Subcutaneous adipose tissue (tissue), 4 donors: ENCODE data around the gene DCLRE1B. TPM values are rescaled to one million over a fixed set of nuclear protein-coding genes. Genes with fewer than 3 reads are reported as not detected.

Source experiments
- total RNA-seq, 4 donors: library from RNA; depleted of rRNA; stranded (reverse); fragments of >200 nt; gene quantifications; one replicate each; pipeline ENCODE4 v1.1.0, GENCODE V29; 2016
- TF ChIP-seq, protein P1 (sequence below): fragments of 450-650 bp; IDR thresholded peaks from one replicate; pipeline ENCODE4 v1.5.1; 2016; ENCODE audit warnings: low read depth, mild to moderate bottlenecking, control low read depth, antibody characterized with exemption, moderate library complexity

Gene DCLRE1B
- total RNA-seq, 4 donors from 2014 or later: 4.1 to 9.0 (median 4.2) TPM

DNA sequence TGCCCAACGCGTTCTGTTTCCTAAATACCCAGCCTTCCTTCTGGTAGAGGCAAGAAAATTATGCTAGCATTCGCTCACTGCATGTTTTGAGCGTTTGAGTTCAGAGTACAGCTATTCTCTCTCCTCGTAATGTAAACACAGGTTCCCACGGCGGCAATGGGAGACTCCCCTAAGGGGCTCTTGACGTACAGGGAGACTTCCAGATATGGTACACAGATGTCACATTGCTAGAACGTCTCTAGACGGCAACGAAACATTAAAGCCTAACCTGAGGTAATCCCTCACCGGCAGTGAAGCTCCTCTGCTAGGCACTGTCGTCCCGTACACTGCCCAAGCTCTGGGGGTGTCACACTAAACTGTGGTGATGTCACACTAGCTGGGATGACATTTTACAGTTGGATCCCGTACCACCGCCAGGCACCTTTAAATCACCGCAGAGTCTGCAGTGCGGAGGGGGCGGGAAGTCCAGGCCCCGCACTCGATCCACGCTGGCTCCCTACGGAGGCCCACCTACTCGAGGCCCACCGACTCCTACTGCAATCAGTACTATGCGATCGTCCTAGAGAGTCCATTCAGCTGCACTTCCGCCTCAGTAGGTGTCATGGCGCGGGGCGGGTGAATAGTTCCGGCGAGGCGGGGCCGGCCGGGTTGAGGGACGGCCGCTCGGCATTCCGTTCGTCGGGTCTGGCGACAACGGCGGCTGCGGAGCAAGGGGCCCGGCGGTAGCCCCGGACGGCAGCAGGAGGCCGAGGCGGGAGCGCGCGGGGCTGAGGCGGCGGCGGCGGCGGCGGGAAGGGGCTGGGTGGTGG lies 24.0 kb downstream of the DCLRE1B start, which contains the start of gene HIPK1:
TSS of gene HIPK1 (plus strand) at position 384 of the 809 bp plus-strand sequence.
- TF ChIP-seq, protein P1, sequence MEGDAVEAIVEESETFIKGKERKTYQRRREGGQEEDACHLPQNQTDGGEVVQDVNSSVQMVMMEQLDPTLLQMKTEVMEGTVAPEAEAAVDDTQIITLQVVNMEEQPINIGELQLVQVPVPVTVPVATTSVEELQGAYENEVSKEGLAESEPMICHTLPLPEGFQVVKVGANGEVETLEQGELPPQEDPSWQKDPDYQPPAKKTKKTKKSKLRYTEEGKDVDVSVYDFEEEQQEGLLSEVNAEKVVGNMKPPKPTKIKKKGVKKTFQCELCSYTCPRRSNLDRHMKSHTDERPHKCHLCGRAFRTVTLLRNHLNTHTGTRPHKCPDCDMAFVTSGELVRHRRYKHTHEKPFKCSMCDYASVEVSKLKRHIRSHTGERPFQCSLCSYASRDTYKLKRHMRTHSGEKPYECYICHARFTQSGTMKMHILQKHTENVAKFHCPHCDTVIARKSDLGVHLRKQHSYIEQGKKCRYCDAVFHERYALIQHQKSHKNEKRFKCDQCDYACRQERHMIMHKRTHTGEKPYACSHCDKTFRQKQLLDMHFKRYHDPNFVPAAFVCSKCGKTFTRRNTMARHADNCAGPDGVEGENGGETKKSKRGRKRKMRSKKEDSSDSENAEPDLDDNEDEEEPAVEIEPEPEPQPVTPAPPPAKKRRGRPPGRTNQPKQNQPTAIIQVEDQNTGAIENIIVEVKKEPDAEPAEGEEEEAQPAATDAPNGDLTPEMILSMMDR: no peak

DNA sequence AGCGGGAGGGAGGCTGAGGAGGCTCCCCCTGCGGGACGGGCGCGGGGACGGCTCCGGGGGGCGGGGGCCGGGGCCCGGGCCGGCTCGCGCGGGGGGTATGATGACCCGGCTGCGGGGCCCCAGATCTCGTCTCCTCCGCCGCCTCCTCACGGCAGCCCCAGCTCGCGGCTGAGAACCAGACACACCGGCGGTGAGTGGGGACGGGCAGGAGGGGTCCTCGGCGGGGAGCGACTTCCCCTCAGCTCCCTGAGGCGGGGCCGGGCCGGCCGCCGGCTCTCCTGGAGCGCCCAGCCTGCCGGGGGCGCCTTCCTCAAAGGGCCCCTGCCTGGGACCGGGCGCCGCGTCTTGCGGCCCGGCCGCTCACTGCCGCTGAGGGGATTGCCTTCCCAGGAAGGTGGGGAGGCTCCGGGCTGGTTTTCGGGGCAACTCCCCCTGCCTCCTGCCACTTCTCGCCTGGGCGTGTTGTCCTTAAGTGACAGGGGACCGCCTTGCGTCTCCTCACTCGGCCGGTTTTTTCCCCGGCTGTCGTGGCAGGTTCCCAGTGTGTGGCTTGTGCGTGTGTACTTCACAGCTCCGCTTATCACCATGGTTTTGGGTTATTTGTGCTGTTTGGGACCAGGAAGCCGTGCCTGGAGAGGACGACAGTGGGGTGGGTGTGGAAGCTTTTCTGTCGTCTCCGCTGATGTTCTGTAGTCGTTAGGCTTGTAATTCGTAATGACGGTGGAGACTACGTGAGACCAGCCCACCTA lies 24.8 kb downstream of the DCLRE1B start:
- TF ChIP-seq, protein P1: no peak

DNA sequence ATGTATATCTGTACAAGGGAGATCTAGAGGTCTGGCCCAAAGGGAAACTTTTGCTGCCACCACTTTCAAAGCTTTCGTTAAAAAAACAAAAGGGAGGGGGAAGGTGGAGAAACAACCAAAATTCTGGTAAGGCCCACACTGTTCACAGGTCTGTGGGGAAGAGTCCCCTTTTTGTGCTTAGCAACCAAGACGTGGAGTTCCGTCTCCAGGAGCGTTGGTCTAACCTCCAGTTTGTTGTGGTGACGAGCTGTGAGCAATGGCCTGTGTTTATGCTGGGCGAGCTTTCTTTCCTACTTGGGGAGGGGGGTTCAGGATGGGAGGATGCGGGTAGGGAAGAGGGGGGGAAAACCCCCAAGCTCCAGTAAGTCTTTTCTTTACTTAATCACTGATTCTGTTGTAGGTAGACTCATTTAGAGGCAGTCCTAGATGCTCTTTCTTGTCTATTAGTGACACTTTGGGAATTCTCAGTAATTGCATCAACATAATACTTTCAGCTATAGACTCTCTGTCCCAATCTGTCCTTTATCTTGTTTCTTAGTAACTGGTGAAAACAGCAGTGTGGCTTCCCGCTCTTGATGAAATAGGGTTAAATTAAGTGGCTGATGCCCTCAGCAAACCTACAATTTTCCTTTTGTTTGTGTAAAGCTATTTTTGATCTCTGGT lies 25.5 kb downstream of the DCLRE1B start:
- TF ChIP-seq, protein P1: no peak

DNA sequence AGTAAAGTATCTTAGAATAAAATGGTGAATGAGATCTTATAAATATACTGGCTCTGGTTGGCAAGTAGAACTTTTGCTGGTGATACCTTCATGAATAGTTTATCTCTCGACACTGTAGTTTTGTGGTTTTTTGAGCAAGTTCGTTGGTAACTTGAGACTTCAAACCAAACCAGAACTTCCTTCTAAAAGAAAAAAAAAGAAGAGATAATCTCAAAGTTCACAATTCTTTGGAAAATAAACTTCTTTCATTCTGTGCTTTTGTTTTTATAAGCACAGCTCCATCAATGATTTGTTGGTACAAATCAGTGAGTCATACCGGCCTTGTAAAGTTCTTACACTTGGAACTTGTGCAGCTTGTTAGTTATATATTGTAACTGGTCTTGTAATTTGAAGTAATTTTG lies 26.3 kb downstream of the DCLRE1B start:
- TF ChIP-seq, protein P1: no peak

DNA sequence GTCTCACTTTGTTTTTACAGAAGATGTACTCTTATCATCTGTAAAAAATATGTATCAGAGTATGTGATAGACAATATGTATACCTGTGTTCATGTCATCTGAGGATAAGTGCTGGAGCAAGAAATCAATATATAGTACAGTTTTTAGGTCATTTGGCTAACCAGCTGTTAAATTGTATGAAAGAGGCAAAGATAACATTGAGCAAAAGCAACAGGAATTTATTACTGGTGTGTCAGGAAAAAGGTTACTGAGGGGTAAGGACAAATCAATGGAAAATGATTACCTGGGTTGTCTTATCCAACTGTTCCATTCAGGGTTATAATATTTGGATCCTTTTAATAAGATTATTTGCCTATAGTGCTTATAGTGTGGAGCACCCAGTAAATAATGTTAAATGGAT lies 28.9 kb downstream of the DCLRE1B start:
- TF ChIP-seq, protein P1: no peak

DNA sequence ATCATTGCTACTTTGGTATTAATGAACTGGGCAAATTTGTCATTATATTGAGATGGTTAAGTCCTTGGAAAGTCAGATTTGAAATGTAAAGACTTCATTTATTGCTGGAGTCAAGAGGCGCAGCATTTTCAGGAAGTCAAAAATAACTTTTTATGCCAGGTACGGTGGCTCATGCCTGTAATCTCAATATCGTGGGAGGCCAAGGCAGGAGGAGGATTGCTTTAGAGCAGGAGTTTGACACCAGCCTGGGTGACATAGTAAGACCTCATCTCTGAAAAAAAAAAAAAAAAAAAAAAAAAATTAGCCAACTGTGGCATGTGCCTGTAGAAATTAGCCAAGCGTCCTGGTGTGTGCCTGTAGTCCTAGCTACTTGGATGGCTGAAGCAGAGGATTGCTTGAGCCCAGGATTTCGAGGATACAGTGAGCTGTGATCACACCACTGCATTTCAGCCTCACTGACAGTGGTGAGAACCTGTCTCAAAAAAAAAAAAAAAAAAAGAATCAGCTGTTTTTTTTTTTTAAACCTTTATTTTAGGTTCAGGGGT lies 29.5 kb downstream of the DCLRE1B start:
- TF ChIP-seq, protein P1: no peak
